ENCODE measurements around the gene DUS2.
A peak's percentile ranks its signal among the peaks of the same experiment; 100 is the strongest.
"Not testable (repeated sequence)": the region's sequence is repeated elsewhere in the genome, so short reads cannot be mapped to it uniquely, and the experiment has no call there.

Gene DUS2

DNA sequence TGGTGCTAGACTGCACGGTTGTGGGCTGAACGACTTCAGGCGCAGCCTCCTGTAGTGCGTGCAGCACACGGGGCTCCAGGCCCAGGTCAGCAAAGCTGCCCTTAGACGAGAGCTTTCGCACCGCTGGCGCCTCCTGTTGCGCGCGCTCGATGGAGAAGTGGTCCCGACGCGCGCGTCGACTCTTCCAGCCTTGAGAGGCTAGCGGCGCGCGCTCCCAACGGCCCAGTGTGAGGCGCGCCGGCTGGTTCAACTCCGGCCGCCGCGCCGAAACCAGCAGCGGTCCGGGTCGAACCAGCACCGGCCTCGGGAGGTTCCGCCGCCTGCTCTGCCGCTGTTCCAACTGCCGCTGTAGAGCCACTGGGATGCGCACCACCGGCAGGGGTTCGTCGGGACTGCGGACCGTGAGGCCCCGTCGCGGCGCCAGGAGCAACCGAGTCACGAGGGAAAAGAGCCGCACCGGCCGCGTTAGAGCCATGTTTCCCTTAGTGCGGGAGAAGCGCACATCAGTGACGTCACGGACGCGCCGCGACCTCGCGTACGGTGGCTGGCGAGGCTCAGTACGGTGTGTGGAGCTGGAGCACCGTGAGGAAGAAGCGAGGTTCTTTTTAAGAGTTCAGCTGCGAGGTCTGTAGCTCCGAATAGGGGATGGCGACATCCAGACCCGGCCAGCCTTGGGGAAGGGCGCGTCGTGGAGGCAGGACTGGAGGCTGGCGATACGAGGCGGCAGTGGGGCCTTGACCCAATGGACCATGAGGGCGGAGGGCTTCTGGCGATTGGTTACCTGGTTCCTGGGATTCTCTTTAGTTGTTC is at the start of gene DUS2, which contains the start of gene DDX28:
Gene DUS2, plus strand, starts transcription at position 557 of the 810 bp plus-strand sequence. CDS start 14,740 bp downstream, outside the sequence.
Gene DDX28, minus strand, starts transcription at position 505 of the 810 bp plus-strand sequence. Its CDS starts 30 bp downstream, at position 475.
- DNase-seq = peak; percentile 93

DNA sequence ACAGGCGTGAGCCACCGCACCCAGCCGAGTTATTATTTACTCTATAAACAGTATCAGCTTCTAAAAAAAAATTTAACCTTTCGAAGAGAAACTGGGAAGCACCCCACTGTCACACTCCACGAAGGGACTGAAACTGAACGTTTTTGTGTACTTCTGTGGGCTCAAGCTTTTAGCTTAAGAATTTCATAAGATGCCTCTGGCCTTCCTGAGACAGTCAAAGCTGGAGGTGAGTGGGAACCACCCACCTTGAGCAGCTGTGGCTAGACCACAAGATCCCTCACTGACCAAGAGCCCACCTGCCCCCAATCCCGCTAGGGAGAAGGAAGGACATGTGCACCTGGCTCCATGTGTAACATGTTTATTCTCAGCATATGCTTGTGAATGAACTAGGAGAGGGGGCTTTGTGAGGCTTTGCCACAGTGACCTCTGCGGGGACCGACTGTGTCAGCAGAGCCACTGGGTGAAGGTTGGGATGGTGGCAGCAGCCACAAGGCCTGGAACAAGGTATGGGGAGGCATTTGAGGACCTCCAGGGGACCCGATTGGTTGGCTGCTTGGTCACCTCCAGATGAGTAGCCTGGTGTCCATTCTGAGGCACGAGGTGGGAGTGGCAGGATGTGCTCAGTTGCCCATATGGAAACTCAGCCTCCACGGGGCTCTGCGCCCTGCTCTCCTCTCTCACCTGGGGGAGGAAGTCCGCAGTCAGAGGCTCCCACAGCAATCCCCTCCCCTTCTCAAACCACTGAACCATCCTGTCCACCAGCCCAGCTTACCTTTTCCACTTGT is 47.6 kb upstream of the DUS2 start:
- DNase-seq = no peak

DNA sequence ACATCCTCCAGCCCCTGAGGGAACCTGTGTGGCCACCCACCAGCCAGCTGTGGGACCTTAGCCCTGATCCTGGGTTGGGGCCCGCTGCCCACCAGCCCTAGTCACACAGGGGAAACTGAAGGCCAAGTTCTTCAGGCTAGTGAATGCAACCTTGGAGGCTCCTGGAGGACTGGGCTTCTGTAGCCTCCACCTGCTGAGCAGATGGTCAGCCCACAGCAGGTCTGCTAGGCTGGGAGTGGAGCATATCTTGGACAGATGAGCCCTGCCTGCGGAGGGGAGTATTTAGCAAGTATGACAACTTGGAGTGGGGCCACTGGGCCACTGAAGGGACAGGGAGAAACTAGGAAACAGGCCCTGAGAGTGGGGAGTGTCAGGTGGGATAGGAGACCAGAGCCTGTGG is 46.9 kb upstream of the DUS2 start:
- DNase-seq = no peak

DNA sequence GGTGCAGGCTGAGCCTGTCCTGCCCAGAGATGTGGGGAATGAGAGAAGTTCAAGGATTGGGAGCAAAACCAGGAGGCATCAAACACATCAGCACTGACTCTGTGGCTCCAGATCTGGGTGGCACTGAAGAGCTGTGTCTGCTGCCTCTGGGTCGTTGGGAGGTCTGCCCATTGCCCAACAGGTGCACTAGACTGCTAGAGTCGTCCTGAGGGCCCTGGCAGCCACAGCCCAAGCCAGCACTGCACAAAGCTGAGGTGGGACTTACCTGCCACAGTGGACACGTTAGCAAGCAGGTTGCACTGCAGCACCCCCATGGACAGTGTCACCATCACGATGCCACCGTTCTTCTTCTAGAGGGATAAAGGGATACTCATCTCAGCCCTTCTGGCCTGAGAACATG is 46.1 kb upstream of the DUS2 start:
- no peak for DNase-seq

DNA sequence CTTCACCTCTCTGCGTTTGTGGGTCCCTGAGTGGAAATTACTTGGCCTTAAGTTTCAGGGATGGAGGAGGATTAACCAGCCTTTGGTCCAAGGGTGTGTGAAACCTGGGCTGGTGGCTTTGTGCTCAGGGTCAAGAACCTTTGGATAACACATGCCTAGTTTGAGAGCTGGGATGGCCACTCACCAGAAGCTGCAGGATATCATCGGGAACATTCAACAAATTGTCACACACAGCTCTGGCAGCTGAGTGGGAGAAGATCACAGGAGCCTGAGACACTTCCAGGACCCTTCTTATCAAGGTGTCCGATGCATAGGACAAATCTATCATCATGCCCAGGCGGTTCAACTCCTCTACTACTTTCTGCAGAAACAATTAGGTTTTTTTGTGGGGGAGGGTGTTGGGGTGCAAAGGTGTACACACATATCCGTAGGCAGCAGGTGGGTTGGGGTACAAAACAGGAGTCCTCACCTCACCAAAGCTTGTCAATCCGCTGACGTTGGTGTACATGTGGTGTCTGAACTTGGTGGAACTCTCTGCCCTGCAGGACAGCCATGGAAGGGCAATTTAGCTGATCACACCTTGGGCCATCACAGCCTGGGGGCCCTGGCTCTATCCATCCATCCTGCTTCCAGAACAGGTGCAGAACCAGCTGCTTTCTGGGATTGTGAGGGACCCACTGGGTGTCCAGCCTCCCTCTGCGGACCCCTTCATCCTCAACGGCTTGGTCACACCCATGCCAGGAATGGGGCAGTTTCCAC is 45.4 kb upstream of the DUS2 start:
- DNase-seq = no peak

DNA sequence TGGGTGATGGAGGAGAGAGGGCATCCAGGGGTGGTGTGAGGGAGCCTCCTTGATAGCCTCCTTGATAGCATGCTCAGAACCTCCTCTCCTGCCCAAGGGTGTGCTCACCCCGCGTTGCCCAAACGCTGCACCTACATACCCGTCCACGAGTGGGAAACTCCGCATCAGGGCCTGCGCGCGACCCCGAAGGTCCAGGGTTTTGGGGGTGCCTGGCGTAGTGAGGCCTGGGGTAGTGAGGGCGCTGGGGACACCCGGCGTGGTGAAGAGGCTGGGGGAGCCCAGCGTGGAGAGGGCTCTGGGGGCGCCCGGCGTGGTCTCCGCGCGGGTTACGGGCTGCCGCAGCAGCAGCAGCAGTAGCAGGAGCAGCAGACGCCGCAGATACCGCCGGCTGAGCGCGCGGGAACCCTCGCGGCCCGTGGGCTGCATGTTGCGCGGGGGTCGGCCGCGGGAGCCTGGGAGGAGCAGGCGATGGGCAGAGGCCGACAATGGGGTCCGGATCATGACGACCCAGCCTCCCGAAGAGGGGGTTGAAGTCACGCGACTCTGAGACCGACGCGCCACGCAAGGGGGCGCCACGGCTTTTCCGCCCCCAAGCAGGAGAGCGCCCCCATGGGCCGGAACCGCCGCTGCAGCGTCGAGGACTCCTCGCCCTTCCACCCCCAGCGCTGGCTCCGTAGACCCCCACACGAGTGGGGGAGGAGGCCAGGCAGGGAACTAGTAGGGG is 43.0 kb upstream of the DUS2 start, which contains the start of gene DPEP3:
Gene DPEP3, minus strand, starts transcription at position 545 of the 724 bp plus-strand sequence. Its CDS starts 119 bp downstream, at position 426.
- DNase-seq = no peak

DNA sequence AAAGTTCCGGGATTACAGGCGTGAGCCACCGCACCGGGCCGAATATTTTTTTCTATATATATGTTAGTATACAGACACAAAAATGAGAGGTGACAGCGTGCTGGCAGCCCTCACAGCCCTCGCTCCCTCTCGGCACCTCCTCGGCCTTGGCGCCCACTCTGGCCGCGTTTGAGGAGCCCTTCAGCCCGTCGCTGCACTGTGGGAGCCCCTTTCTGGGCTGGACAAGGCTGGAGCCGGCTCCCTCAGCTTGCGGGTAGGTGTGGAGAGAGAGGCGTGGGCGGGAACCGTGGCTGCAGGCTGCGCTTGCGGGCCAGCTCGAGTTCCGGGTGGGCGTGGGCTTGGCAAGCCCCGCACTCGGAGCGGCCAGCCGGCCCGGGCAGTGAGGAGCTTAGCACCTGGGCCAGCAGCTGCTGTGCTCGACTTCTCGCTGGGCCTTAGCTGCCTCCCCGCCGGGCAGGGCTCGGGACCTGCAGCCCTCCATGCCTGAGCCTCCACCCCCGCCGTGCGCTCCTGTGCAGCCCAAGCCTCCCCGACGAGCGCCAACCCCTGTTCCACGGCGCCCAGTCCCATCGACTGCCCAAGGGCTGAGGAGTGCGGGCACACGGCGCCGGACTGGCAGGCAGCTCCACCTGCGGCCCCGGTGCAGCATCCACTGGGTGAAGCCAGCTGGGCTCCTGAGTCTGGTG is 40.9 kb upstream of the DUS2 start:
- DNase-seq = no peak

DNA sequence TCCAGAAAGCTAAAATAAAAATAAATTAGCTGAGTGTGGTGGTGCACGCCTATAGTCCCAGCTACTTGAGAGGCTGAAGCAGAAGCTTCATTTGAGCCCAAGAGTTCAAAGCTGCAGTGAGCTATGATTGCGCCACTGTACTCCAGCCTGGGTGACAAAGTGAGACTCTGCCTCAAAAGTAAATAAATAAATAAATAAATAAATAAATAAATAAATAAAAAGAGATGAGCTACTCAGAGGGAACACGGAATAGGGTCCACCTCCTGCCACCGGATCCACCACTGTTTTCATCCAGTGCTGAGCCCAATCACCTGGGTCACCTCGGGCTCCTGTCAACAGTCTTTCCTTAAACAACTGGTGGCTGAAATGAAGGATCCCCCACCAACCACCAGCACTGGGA is 36.1 kb upstream of the DUS2 start:
- no peak for DNase-seq

DNA sequence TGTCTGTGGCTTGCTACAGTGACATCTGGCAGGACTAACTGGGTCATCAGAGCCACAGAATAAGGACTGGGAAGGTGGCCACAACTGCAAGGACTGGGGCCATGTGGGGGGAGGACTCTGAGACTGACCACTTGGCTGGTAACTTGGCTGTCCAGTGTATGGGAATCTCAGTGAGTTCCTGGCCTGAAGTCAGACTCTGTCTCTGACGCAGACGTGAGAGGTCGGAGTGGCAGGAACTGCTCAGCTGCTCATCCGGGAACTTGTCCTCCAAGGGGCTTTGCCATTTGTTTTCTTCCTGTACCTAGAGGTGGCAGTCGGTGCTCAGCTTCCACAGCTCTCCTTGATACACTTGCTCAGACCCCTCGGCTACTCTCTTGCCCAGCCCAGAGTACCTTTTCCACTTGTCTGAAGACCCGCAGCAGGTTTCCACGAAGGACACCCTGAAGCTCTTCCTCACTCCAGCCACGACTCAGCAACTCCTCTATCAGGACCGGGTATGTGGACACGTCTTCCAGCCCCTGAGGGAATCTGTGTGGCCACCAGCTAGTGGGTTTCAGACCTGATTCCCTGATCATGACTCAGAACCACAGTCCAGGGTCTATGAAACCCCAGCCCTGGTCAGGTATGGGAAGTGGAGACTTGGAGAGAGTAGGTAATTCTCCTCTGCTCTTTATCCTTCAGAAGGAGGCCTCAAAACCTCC is 35.5 kb upstream of the DUS2 start:
- no peak for DNase-seq

DNA sequence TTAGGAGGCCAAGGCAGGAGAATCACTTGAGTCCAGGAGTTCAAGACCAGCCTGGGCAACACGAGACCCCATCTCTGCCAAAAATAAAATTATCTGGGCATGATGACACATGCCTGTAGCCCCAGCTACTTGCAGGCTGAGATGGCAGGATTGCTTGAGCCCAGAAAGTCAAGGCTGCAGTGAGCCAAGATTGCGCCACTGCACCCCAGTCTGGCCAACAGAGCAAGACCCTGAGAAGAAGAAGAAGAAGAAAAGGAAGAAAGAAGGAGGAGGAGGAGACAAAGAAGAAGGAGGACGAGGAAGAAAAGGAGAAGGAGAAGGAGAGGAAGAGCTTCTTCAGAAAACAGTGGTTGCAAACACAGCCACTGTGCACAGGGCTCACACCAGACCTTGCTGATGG is 34.4 kb upstream of the DUS2 start:
- DNase-seq = no peak

DNA sequence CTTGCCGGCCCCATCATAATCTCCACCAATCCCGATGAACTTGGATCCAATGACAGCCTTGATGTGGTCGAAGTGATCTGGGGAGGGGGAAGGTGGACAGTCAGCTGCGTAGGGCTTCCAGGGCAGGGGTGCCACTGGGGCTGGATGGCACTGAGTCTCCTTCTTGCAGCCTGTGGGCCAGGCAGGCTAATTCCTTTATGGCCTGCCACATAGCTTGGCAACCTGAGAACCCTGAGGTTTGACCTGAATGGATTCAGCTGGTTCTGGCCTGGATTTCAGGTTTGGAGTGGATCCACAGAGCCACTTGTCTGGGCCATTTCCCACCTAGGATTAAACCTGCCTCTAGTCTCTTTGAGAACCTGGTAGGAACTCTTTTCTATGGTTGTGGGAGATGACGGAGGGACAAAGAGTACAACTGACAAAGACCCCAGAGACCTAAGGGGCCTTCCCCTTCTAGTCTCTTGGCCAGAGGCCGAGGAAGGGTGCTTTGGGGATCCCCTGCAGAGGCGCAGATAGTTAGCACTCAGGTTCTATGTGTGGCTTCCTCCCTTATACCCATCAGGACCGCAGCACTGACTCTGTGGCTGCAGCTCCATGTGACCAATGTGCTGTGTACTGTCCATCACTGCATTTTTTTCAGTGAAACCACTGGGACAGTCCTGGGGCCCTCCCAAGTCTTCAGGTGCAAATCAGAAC is 33.6 kb upstream of the DUS2 start:
- DNase-seq = no peak

DNA sequence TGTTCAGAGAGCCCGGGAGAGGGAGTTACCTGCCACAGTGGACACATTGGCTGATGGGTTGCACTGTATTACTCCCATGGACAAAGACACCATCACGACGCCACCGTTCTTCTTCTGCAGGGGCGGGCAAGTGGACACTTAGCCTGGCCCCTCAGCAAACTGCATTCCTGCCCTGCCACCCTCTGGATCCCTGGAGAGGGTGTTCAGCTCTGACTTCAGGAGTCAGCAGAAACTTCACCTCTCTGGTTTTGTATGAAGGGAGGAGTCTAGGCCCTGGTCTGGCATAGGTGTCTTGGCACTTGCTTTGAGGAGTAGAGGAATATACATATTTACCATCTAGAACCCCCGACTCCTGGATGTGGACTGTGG is 33.1 kb upstream of the DUS2 start:
- no peak for DNase-seq

DNA sequence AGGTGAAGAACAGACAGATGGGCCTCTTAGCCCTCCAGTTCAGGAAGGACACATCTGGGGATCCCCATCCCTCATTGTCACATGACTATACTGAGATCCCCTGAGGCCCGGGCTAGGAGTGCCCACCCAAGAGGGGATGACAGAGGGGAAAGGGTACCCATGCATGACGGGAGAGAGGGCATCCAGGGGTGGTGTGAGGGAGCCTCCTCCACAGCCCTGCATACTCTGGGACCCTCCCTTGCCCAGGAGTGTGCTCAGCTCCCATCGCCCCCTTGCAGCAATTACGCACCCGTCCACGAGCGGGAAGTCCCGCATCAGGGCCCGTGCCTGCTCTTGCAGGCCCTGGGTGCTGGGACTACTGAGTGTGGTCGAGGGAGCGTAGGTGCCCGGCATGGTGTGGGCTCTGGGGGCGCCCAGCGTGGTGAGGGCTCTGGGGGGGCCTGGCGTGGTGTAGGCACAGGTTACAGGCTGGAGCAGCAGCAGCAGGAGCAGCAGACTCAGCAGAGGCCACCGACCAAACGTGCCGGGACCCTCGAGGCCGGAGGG is 30.4 kb upstream of the DUS2 start:
- no peak for DNase-seq

DNA sequence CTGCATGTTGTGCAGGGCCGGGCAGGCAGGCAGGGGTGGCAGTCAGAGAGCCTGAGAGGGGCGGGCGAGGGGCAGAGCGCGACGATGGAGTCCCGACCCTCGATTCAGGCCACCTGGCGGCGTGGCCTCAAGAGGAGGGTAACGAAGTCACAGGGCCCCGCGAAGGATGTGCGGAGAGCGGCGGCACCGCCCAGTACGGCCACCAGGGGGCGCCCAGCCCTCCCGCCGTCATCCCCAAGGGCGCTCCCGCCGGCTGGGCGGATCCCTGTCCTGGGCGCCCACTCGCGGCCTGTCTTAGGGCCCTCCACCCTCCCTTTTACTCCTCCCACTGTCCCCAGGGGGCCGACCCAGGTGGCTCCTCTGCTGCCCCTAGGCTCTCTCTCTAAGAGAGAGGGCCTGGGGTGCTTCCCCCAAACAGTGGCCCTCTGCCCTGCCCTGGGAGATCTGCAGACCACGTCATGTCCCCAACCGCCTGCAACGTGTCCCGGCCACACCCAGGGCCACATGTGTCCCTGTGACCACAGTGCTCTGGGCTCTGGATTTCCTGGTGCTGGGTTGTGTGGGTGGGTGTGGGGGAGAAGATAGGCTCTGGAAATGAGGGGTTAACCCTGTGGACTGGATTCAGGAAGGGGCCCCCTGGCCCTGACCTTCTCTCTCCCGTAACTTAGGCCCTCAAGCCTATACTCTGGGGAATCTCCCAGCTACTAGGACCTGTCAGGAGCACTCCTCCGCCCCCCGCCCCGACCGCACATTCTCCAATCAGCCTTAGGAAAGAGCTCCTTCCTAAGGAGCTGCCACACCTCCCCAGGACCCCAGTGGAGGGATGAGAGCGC is 29.7 kb upstream of the DUS2 start:
- DNase-seq = peak; percentile 85

DNA sequence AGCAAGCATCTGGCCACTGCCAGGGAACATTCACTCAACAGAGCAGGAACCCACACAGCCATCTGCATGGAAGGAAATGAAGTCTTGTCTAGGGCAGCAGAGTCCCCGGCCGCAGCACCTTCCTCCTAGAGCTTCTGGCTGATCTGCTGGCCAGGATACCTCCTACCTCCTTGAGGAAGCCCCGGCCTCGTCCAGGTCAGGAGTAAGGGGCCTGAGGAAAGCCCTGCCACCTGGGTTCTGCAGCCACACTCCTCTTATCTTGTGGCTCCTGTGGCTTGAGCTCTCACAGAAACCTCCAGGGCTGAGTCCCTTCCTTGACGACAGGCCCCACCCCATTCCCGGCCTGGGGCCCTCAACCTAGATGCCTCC is 29.1 kb upstream of the DUS2 start:
- not testable (repeated sequence) for DNase-seq

DNA sequence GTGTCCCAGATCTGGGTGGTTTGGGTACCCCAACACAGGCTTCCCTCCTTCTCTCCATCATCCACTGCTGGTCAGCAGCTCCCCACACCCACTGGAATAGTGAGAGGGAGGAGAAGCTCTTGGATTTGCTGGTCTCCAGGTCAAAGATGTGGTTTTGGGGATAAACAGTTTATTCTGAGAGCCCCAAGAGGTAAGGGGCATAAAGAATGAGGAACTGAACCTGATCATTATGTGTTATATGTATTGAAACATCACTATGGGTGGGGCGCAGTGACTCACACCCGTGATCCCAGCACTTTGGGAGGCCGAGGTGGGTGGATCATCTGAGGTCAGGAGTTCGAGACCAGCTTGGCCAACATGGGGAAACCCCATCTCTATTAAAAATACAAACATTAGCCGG is 27.7 kb upstream of the DUS2 start:
- peak; percentile 31 for DNase-seq

DNA sequence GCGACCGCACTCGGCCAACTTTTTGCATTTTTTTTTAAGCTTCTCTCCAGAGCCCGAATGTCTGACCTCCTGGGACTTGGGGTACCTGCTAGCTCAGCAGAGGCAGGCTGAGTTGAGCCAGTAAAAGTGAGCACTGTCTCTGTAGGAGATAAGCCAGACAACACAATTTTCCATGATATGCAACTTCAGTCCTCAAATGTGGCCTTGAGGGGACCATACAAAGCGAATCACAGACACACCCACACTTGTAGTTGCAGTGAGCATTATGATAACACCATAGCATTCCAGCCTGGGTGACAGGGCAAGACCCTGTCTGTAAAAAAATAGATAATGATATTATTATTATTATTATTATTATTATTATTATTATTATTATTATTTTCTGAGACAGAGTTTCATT is 26.4 kb upstream of the DUS2 start:
- DNase-seq = no peak

DNA sequence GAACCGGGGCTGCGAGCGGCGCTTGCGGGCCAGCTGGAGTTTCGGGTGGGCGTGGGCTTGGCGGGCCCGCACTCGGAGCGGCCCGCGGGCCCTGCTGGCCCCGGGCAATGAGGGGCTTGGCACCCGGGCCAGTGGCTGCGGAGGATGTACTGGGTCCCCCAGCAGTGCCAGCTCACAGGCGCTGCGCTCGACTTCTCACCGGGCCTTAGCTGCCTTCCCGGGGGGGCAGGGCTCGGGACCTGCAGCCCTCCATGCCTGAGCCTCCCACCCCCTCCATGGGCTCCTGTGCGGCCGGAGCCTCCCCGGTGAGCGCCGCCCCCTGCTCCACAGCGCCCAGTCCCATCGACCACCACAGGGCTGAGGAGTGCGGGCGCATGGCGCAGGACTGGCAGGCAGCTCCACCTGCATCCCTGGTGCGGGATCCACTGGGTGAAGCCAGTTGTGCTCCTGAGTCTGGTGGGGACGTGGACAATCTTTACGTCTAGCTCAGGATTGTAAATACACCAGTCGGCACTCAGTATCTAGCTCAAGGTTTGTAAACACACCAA is 24.8 kb upstream of the DUS2 start:
- not testable (repeated sequence) for DNase-seq
